ENCODE data around the gene KLHDC10. TPM values are rescaled to one million over a fixed set of nuclear protein-coding genes. Genes with fewer than 3 reads are reported as not detected.

The KLHDC10 gene
- total RNA-seq, 4 donors from 2014 or later: 16.5 to 25.0 (median 20.1) TPM

GRCh38 chr7:130140551-130141160, 70.3 kb downstream of the KLHDC10 start:
- Histone ChIP-seq H3K9me3 (no peaks in the 10 kb centered on the region), H3K4me3 (peak overlapping the region; percentile 42 to 63 (median 52)), H3K27ac (peak overlapping the region in 3 of 4 donors; percentile 44 to 77 (median 75)), H3K36me3 (peaks cover 0 to 9% (median 0%) of the 10 kb centered on the region in 3 donors), H3K4me1 (peaks cover 0 to 9% (median 2%) of the 10 kb centered on the region in 4 donors), H3K27me3 (no peaks in the 10 kb centered on the region)
- no peak for TF ChIP-seq POLR2A (IDR thresholded peaks at IDR 0.05)
- TF ChIP-seq CTCF (IDR thresholded peaks at IDR 0.05): no peak
- DNase-seq: no peak

- TF ChIP-seq CTCF (IDR thresholded peaks at IDR 0.05): no peak
- TF ChIP-seq POLR2A (IDR thresholded peaks at IDR 0.05): no peak
- Histone ChIP-seq H3K36me3 (peaks cover 0 to 8% (median 0%) of the 10 kb centered on the region in 3 donors), H3K27ac (peak overlapping the region; percentile 44 to 77 (median 70)), H3K27me3 (no peaks in the 10 kb centered on the region), H3K9me3 (no peaks in the 10 kb centered on the region), H3K4me1 (peaks cover 0 to 9% (median 2%) of the 10 kb centered on the region in 4 donors), H3K4me3 (peak overlapping the region; percentile 42 to 63 (median 52))
- peak; percentile 52 to 75 (median 74) for DNase-seq
These were observed 71.0 kb downstream of the KLHDC10 start for GRCh38 chr7:130141161-130141883.

GRCh38 chr7:130141884-130142653, 71.7 kb downstream of the KLHDC10 start:
- TF ChIP-seq POLR2A (IDR thresholded peaks at IDR 0.05): no peak
- no peak for TF ChIP-seq CTCF (IDR thresholded peaks at IDR 0.05)
- Histone ChIP-seq H3K36me3 (peaks cover 0 to 8% (median 0%) of the 10 kb centered on the region in 3 donors), H3K4me1 (peaks cover 0 to 9% (median 2%) of the 10 kb centered on the region in 4 donors), H3K27ac (peak overlapping the region in 3 of 4 donors; percentile 64 to 77 (median 75)), H3K4me3 (peak overlapping the region; percentile 42 to 63 (median 52)), H3K27me3 (no peaks in the 10 kb centered on the region), H3K9me3 (no peaks in the 10 kb centered on the region)
- peak in 1 of 3 donors; percentile 15 for DNase-seq

GRCh38 chr7:130142654-130143333, 72.5 kb downstream of the KLHDC10 start:
- no peak overlapping the region for H3K27ac ChIP-seq
- H3K27me3 ChIP-seq: no peaks in the 10 kb centered on the region
- peaks cover 0 to 9% (median 2%) of the 10 kb centered on the region in 4 donors for H3K4me1 ChIP-seq
- H3K9me3 ChIP-seq: no peaks in the 10 kb centered on the region
- peak in 1 of 3 donors; percentile 15 for DNase-seq
- H3K36me3 ChIP-seq: peaks cover 0 to 2% (median 0%) of the 10 kb centered on the region in 3 donors
- no peak overlapping the region for H3K4me3 ChIP-seq
- no peak for TF ChIP-seq POLR2A (IDR thresholded peaks at IDR 0.05)
- TF ChIP-seq CTCF (IDR thresholded peaks at IDR 0.05): no peak

- peak in 1 of 3 donors; percentile 1 for DNase-seq
- Histone ChIP-seq H3K4me1 (peaks cover 0 to 9% (median 2%) of the 10 kb centered on the region in 4 donors), H3K27ac (no peak overlapping the region), H3K9me3 (no peaks in the 10 kb centered on the region), H3K27me3 (no peaks in the 10 kb centered on the region), H3K4me3 (no peak overlapping the region), H3K36me3 (no peaks in the 10 kb centered on the region)
- TF ChIP-seq POLR2A (IDR thresholded peaks at IDR 0.05) (no peak), CTCF (IDR thresholded peaks at IDR 0.05) (no peak)
These were observed 73.0 kb downstream of the KLHDC10 start for GRCh38 chr7:130143334-130143732.
